ENCODE measurements around the gene SQSTM1.

- TF ChIP-seq CTCF (conservative IDR thresholded peaks at IDR 0.05; ENCODE audit: low read length) (no peak), EZH2phosphoT487 (IDR thresholded peaks at IDR 0.05; ENCODE audit: borderline replicate concordance, low read depth, low read length) (no peak)
Observed at GRCh38 chr5:179880066-179880650, 59.5 kb downstream of the SQSTM1 start.

All from OCI-LY7 (cell line).